GM06990 (cell line): Measurements from ENCODE around the gene CD2AP.

Source experiments
- DNase-seq: peaks from one replicate; pipeline ENCODE4 v3.0.0-alpha.2; 2011; ENCODE audit not compliant: insufficient read length; ENCODE audit errors: extremely low read depth
- H3K27me3 ChIP-seq: replicated peaks from 2 replicates; pipeline ENCODE4 v1.6.0; 2011; ENCODE audit warnings: low read length; ENCODE audit not compliant: control insufficient read depth, insufficient read depth
- H3K36me3 ChIP-seq: 2 replicates; pipeline ENCODE4 v1.5.1; 2011; ENCODE audit warnings: low read length; ENCODE audit not compliant: control insufficient read depth, insufficient read depth
- H3K4me3 ChIP-seq: replicated peaks from 2 replicates; pipeline ENCODE4 v1.5.1; 2011; ENCODE audit warnings: low read depth, mild to moderate bottlenecking, control low read depth, low read length
- TF ChIP-seq, protein P1 (sequence below): IDR thresholded peaks from 2 replicates; pipeline ENCODE4 v1.5.1; 2011; ENCODE audit warnings: low read length, control low read depth, mild to moderate bottlenecking, inconsistent platforms; ENCODE audit not compliant: insufficient read depth, poor library complexity, severe bottlenecking

The CD2AP gene

DNA sequence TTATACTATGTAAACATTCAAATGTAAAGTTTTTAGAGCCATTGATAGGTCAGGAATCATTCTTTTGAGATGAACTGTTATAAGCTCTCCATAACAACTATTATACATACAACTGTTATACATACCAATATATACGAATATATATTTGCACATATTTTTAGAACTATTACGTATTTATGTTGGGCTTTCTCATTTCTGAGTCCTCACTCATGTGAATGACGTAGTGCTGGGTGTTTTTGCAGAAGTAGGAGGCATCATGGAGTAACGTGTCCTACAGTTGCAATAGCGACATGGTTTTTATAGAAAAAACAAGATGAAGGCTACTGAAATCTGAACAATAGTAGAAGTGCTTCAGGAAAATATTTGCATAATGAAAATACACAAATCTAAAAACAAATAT is 184.4 kb downstream of the CD2AP start:
- Histone ChIP-seq H3K4me3 (no peak overlapping the region), H3K36me3 (no peaks in the 10 kb centered on the region), H3K27me3 (no peaks in the 10 kb centered on the region)
- no peak for DNase-seq
- TF ChIP-seq, protein P1, sequence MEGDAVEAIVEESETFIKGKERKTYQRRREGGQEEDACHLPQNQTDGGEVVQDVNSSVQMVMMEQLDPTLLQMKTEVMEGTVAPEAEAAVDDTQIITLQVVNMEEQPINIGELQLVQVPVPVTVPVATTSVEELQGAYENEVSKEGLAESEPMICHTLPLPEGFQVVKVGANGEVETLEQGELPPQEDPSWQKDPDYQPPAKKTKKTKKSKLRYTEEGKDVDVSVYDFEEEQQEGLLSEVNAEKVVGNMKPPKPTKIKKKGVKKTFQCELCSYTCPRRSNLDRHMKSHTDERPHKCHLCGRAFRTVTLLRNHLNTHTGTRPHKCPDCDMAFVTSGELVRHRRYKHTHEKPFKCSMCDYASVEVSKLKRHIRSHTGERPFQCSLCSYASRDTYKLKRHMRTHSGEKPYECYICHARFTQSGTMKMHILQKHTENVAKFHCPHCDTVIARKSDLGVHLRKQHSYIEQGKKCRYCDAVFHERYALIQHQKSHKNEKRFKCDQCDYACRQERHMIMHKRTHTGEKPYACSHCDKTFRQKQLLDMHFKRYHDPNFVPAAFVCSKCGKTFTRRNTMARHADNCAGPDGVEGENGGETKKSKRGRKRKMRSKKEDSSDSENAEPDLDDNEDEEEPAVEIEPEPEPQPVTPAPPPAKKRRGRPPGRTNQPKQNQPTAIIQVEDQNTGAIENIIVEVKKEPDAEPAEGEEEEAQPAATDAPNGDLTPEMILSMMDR, result no peak

DNA sequence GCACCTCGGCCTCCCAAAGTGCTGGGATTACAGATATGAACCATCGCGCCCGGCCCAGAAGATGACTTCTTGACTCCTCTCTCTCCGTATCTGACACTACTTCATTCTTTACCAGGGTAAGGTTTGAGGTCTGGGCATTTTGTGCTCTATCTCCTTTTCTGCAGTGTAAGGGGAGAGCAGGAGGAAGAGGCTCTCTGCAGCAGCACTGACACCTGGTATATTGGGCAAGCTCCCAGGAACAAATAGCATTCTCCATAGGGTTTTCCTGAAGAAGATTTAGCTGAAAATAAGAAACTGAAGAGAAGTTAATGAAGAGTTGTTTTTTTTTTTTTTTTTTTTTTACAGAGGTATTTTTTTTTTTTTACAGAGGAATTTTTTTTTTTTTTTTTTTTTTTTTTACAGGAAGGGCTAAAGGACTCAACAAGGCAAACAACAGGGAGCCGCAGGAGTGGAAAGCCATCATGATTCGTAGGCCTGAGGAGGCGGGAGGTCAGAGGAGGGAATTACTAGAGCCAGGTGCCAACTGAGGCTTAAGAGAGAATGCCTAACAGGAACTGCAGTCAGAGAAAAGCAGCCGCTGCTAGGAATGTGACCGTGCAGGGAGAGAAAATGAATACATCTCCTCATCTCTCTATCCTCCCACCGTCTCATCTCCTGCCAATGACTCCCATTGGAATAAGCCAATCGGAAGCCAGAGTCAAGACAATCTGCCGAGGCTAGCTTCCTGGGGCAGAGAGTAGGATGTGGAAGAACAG is 186.1 kb downstream of the CD2AP start:
- TF ChIP-seq, protein P1, result no peak
- DNase-seq, result no peak
- Histone ChIP-seq H3K36me3 (no peaks in the 10 kb centered on the region), H3K4me3 (no peak overlapping the region), H3K27me3 (no peaks in the 10 kb centered on the region)

DNA sequence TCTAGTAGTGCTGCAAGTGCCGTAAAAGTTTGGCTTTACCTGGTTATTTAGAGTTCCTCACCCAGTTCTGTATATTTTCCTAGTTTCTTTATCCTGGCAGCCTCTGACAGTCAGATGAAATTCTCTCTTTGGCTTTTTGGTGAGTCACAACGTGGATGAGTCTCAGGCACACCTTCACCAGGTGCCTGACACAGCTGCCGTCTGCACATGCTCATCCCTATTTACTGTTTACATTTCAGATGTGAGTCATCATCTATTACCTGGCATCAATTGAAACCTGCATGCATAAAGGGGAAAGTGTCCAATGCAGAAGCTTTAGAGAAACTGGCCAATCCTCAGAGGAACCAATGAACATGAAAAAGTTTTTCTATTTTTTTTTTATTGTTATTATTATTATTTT is 187.5 kb downstream of the CD2AP start:
- H3K27me3 ChIP-seq, result no peaks in the 10 kb centered on the region
- TF ChIP-seq, protein P1, result no peak
- no peak for DNase-seq
- H3K36me3 ChIP-seq, result no peaks in the 10 kb centered on the region
- no peak overlapping the region for H3K4me3 ChIP-seq

DNA sequence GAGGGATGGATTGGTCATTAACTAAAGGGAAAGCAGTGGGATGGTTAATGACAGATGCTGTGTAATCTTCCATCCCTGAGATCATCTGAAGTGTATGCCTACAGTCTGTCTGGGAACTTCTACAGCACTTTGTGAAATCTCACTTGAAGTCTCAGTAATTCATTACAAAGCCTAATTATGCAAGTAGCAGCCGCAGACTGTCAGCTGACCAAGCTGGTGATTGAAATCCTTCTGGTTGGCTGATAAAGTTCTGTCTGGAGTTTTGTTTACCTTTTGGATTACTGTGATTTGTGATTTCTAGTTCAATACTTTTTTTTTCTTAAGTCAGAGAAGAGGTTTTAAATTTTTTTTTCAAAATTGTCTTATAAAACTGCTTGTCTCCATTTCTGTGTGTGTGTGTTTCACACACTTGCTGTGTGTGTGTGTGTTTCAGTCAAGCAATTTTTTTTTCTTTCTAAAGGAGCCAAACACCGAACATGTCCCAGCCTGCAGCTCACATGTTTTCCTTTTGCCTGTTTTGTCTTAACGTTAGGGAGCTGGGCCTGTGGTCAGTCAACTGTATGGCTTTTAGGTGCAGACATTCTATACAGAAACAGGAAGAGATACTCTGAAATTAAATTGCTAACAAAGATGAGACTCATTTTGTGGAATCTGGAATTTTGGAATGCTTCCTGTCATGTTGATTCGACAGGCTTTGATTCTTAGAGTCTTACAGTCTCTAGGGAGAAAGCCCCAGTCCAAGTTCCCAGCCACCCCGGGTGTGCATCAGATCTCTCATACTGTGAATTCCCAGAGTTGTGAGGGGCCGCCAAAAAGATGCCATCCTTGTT is 192.3 kb downstream of the CD2AP start:
- no peaks in the 10 kb centered on the region for H3K27me3 ChIP-seq
- H3K4me3 ChIP-seq, result no peak overlapping the region
- TF ChIP-seq, protein P1, result no peak
- H3K36me3 ChIP-seq, result no peaks in the 10 kb centered on the region
- DNase-seq, result no peak

DNA sequence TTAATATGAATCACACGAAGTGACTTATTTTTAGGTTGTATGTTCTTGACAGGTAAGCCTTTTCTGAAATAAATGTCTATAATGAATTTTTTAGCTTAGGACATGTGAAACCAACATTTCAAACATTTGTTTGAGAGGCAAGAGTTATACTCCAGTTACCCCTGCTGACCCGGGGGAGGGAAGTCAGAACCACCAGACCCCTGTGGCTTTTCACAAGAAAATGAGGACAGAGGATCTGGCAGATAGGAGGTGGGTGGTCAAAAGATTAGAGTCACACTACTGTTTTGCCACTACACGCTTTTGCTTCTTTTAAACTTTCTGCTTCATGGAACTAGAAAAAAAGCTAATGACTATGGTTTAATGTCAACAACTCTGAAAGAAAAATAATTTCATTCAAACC is 193.3 kb downstream of the CD2AP start:
- H3K4me3 ChIP-seq, result no peak overlapping the region
- H3K27me3 ChIP-seq, result no peaks in the 10 kb centered on the region
- TF ChIP-seq, protein P1, result no peak
- no peak for DNase-seq
- H3K36me3 ChIP-seq, result no peaks in the 10 kb centered on the region
